Epithelial cell of umbilical artery (primary cell): ENCODE results near the gene NDUFA11. TPM values are rescaled to one million over a fixed set of nuclear protein-coding genes. Genes with fewer than 3 reads are reported as not detected.

Experiments used
- total RNA-seq: library from RNA; depleted of rRNA; stranded (reverse); fragments of >200 nt; gene quantifications from 2 replicates; pipeline ENCODE4 v1.2.3, GENCODE V29; 2014

Gene NDUFA11
- 211 and 432 TPM in 2 replicates for total RNA-seq

DNA sequence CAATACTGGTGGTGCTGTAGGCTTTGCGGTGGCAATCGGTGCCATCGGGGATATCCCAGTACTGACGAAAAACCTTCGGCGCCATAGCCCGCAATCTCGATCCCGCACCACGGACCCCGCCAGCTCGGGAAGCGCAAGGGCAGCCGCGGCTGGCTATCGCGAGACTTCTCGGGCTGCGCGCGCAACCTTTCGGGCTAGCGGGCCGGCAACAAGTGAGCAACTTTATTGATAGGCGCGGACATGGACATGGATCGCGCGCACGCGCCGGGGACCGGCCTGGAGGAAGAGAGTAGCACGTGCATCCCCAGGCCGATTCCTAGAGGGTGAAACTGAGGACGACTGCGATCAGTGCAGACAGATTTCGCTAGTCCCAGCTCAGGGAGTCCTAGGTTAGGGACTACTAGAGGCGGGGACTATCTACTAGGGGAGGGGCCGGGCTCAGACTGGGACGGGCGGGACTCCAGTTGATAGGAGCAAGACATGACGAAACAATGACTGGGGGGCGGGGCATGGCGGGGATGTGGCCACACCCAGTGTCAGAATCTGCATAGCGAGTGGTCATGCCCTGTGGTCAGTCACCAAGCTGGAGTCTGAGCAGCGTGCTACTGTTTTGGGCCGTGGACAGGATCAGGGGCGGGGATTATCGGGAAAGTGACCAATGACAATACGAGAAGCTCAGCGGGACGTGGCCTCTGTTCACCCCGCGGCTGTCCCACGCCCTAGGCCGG lies at the start of gene NDUFA11:
Gene NDUFA11 (minus strand): TSS at position 167 of the 728 bp plus-strand sequence. CDS start 82 bp downstream, at position 85.

DNA sequence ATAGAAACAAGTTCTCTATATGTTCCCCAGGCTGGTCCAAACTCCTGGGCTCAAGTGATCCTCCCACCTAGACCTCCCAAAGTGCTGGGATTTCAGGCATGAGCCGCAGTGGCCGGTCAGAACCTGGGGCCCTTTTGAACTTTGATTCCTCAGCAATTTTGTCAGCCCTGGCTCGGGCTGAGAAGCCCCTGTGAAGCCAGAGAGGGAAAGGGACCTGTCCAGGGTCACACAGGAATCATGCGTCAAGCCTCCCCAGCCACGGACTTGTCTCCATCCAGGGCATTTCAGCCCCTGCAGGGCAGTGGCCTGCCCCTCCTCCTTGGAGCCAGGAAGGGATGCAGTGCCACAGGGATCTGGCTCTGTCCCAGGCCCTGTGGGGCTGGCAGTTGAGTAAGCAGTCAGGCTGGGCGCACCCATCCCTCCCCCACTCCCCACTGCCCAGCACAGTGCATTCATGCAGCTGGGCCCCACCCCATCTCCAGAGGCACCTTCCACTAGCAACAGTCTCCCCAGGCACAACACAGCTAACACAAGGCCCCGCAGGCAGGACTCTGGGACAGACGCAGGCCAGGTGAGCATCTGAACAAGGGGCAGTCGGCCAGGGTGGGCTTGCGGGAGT lies 10.3 kb upstream of the NDUFA11 start, which contains the start of gene CAPS:
Gene CAPS (plus strand): TSS at position 516 of the 619 bp plus-strand sequence. CDS start 153 bp downstream, outside the sequence.

DNA sequence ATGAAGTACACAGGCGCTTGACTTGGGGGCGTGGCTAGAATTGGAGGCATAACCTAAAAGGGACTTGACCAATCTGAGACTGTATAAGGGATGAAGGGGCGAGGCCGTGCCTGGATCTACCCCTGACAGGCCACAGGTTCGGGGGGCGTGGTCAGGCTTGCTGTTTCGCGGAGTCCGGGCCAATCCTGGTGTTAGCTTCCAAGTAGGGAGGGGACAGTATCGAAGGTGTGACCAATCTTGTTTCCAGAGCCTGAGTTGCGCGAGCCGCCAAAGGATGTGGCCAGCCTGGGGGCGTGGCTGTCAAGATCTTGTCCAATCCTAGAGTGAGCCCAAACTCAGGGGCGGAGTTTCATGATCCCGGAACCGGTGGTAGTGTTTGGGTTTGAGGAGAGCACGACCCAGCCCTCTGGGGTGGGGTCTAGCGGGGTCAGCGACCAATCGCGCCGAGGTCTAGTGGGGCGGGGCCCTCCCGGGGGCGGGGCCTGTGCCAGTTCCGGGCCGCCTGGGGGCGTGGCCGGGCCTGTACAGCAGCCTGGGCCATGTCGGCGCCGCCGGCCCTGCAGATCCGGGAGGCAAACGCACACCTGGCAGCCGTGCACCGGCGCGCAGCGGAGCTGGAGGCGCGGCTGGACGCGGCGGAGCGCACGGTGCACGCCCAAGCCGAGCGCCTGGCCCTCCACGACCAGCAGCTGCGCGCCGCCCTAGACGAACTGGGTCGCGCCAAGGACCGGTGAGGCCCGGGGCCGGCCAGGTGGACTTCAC lies 943 bp upstream of the NDUFA11 start, which contains the start of gene VMAC:
Gene VMAC (plus strand): TSS at position 521 of the 762 bp plus-strand sequence. CDS start 19 bp downstream, at position 540.

DNA sequence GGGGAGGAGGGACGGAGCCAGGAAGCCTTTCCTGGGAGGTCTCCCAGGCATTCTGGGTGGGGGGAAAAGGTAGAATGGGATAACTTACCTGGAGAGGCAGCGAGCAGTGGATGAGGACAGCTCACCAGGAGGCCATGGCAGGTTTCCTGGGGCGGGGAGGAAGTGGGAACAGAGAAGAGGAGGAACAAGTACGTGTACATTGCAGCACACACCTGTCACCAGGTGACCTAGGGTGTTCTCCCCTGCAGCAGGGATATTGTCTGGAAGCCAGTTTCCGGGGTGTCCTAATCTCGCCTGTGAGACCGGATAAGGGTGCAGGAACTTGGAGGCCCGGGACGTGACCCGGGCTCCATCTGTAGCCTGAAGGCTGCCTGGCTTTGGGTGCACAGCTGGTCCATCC lies 52.3 kb downstream of the NDUFA11 start, which contains the start of gene FUT3:
Gene FUT3 (minus strand): TSS at position 148 of the 400 bp plus-strand sequence.

Other genes with a start within 250 kb of the NDUFA11 start
- 27.8 and 32.5 TPM in 2 replicates for gene MICOS13, start 223.3 kb downstream of the NDUFA11 start, total RNA-seq
- 7.3 and 7.8 TPM in 2 replicates for gene HSD11B1L, start 222.8 kb downstream of the NDUFA11 start, total RNA-seq
- 513 and 637 TPM in 2 replicates for gene RPL36, start 213.5 kb downstream of the NDUFA11 start, total RNA-seq
- 92.9 and 106 TPM in 2 replicates for gene LONP1, start 183.6 kb downstream of the NDUFA11 start, total RNA-seq
- not detected in 2 replicates for gene CATSPERD, start 183.2 kb downstream of the NDUFA11 start, total RNA-seq
- gene PRR22, start 119.0 kb downstream of the NDUFA11 start, total RNA-seq, result under 0.01 and 0.30 TPM in 2 replicates
- gene DUS3L, start 112.6 kb downstream of the NDUFA11 start, total RNA-seq, result 29.2 and 35.0 TPM in 2 replicates
- gene NRTN, start 98.7 kb downstream of the NDUFA11 start, total RNA-seq, result not detected in 2 replicates
- not detected in 2 replicates for gene FUT6, start 64.1 kb downstream of the NDUFA11 start, total RNA-seq
- not detected in 2 replicates for gene FUT3, start 52.3 kb downstream of the NDUFA11 start, total RNA-seq
- not detected in 2 replicates for gene FUT5, start 33.2 kb downstream of the NDUFA11 start, total RNA-seq
- gene VMAC, start 1.1 kb upstream of the NDUFA11 start, total RNA-seq, result 4.5 and 7.6 TPM in 2 replicates
- 0.97 and 2.0 TPM in 2 replicates for gene CAPS, start 10.5 kb upstream of the NDUFA11 start, total RNA-seq
- 28.9 and 46.5 TPM in 2 replicates for gene RANBP3, start 74.3 kb upstream of the NDUFA11 start, total RNA-seq
- 3.2 and 4.2 TPM in 2 replicates for gene RFX2, start 206.7 kb upstream of the NDUFA11 start, total RNA-seq
- gene ACSBG2, start 231.9 kb upstream of the NDUFA11 start, total RNA-seq, result not detected in 2 replicates